Neural progenitor cell (in vitro differentiated cells): Measurements from ENCODE around the gene FKBP5.

Source experiments
- CTCF ChIP-seq: fragments of 200-600 bp; sonication (generic); IDR thresholded peaks from 2 replicates; pipeline ENCODE4 v1.5.1; 2017; ENCODE audit warnings: antibody characterized with exemption, mild to moderate bottlenecking
- EZH2 ChIP-seq: fragments of 200-600 bp; sonication (generic); IDR thresholded peaks from 2 replicates; pipeline ENCODE4 v1.6.1; 2017; ENCODE audit warnings: antibody characterized with exemption, mild to moderate bottlenecking, moderate library complexity

- TF ChIP-seq CTCF = no peak
- no peak for TF ChIP-seq EZH2
Observed at GRCh38 chr6:35708585-35708984, 19.9 kb upstream of the FKBP5 start.
